ENCODE data around the gene ALDH2. TPM values are rescaled to one million over a fixed set of nuclear protein-coding genes. Genes with fewer than 3 reads are reported as not detected.
"Not testable (repeated sequence)": the region's sequence is repeated elsewhere in the genome, so short reads cannot be mapped to it uniquely, and the experiment has no call there.

ALDH2 gene
- total RNA-seq (2014; rRNA removed; shearing (Covaris generic)) = 9.0 and 20.5 TPM in 2 replicates

- peak; percentile 44 for DNase-seq (ENCODE audit: low read depth)
Measured at GRCh38 chr12:111766608-111767361, at the start of gene ALDH2. Gene ALDH2, plus strand, starts transcription at chr12:111766933. Its CDS starts 50 bp downstream, at chr12:111766983.

GRCh38 chr12:111719316-111719715 is 47.4 kb upstream of the ALDH2 start:
- DNase-seq (ENCODE audit: low read depth) = not testable (repeated sequence)

GRCh38 chr12:111720457-111720856 is 46.3 kb upstream of the ALDH2 start:
- no peak for DNase-seq (ENCODE audit: low read depth)

- not testable (repeated sequence) for DNase-seq (ENCODE audit: low read depth)
Measured at GRCh38 chr12:111723646-111724360, 42.9 kb upstream of the ALDH2 start.

GRCh38 chr12:111728795-111729194 is 37.9 kb upstream of the ALDH2 start:
- no peak for DNase-seq (ENCODE audit: low read depth)

- no peak for DNase-seq (ENCODE audit: low read depth)
Measured at GRCh38 chr12:111730420-111730819, 36.3 kb upstream of the ALDH2 start.

GRCh38 chr12:111732786-111733185 is 33.9 kb upstream of the ALDH2 start:
- no peak for DNase-seq (ENCODE audit: low read depth)

GRCh38 chr12:111733340-111733915 is 33.3 kb upstream of the ALDH2 start:
- no peak for DNase-seq (ENCODE audit: low read depth)

- not testable (repeated sequence) for DNase-seq (ENCODE audit: low read depth)
Measured at GRCh38 chr12:111739524-111739923, 27.2 kb upstream of the ALDH2 start.

- DNase-seq (ENCODE audit: low read depth) = no peak
Measured at GRCh38 chr12:111741235-111741812, 25.4 kb upstream of the ALDH2 start.

GRCh38 chr12:111745211-111745610 is 21.5 kb upstream of the ALDH2 start:
- no peak for DNase-seq (ENCODE audit: low read depth)

GRCh38 chr12:111747333-111747732 is 19.4 kb upstream of the ALDH2 start:
- no peak for DNase-seq (ENCODE audit: low read depth)

GRCh38 chr12:111748151-111748672 is 18.5 kb upstream of the ALDH2 start:
- no peak for DNase-seq (ENCODE audit: low read depth)

- DNase-seq (ENCODE audit: low read depth) = no peak
Measured at GRCh38 chr12:111748867-111749266, 17.9 kb upstream of the ALDH2 start.

GRCh38 chr12:111749391-111749790 is 17.3 kb upstream of the ALDH2 start:
- DNase-seq (ENCODE audit: low read depth) = no peak

- peak; percentile 48 for DNase-seq (ENCODE audit: low read depth)
Measured at GRCh38 chr12:111753144-111753881, 13.4 kb upstream of the ALDH2 start.

GRCh38 chr12:111754671-111755070 is 12.1 kb upstream of the ALDH2 start:
- no peak for DNase-seq (ENCODE audit: low read depth)

GRCh38 chr12:111756196-111756595 is 10.5 kb upstream of the ALDH2 start:
- no peak for DNase-seq (ENCODE audit: low read depth)

GRCh38 chr12:111756681-111757080 is 10.1 kb upstream of the ALDH2 start:
- peak; percentile 22 for DNase-seq (ENCODE audit: low read depth)

- peak; percentile 88 for DNase-seq (ENCODE audit: low read depth)
Measured at GRCh38 chr12:111757361-111758119, 9.2 kb upstream of the ALDH2 start.
